GM19328 (cell line): Measurements from ENCODE around the gene B4GALT3.

Experiments used
- ATAC-seq: cut with Tn5 transposase; IDR thresholded peaks from one replicate; pipeline ENCODE4 v1.9.1; 2021; ENCODE audit warnings: mild to moderate bottlenecking, moderate library complexity; ENCODE audit not compliant: unreplicated experiment

The B4GALT3 gene

DNA sequence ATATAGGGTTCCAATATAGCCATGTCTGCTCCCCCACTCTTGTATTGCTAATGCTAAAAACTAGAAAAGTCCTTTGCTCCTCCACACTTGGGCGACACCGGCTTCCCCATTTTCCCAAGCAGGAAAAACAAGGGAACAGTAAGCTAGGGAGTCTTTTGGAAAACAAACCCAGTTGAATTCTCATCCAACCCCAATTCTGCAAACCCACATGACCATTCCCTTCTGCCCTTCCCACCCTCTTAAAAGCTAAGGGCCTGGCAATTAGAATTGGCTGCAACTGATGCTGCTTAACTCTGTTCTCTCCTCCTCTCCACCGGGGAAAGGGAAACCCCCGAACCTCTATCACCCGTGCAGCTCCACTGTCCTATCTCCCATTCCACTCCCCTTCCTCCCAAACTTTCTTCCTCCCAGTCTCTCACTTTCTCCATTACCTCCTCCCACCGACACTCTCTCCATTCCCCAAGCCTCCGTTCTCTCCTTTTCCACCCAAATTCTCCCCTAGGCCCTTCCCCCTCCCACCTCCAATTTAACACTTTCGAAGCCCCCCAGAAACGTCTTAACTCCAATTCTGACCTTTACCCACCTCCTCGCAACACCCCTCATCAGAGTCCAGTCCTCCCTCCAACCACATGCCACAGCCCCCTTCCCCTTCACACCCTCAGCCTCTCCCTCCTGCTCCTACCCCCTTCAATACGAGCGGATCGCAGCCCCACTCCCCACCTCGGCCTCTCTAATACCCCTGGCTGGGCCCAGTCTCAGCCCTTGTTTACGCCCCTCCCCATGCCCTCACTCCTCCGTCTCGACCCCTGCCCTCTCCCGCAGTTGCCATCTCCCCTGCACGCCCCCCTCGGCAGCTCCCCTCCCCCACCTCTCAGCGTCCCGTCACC is 45.5 kb downstream of the B4GALT3 start:
- no peak for ATAC-seq

DNA sequence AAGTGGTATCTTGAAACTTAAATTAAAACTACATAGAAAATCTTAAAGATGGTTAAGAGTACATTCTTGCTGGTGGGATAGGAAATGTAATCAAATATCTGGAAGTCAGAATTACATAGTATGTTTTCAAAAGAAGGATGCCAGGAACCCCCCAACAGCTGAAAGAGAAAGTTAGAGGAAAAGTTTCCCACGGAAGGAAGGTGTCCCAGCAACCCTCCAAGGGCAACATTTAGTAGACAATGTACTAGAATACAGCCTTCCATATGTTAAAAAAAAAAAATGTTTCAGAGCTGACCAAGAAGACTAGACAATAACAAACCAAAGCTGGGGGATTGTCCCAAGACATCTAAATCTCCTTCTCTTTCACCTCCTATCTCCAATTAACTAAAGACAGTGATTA is 47.0 kb downstream of the B4GALT3 start:
- no peak for ATAC-seq

DNA sequence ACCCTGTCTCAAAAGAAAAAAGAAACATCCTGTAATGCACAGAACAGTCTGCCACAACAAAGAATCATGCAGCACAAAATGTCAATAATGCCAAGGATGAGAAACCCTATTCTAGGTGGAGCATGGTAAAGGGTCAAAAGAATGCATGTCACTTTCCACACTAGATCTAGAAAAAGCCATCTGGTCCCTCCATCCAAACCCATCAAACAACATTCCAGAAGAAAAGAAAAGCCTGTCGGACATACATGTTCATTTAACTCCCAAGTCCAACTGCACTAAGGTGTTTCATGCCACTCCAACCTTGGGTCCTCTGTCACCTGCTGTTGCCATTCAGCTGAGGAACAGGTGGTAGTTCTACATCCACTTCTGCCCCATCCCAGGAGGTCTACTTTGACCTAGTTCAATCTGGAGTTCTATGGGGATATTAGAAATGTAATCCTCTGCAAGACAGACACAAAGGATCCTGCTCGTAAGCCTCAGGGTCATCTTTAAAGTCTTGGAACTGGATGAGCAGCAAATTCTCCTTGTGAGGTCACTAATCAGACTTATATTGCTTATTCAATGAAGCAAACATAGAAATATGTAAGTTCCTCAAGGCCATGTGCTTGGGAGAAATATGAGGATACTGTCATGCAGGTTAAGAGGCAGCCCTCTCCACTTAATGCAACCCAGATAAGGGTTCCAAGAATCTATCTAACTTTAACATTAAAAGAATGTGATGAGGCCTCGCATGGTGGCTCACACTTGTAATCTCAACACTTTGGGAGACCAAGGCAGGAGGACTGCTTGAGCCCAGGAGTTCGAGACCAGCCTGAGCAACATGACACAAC is 48.5 kb downstream of the B4GALT3 start:
- ATAC-seq = no peak

DNA sequence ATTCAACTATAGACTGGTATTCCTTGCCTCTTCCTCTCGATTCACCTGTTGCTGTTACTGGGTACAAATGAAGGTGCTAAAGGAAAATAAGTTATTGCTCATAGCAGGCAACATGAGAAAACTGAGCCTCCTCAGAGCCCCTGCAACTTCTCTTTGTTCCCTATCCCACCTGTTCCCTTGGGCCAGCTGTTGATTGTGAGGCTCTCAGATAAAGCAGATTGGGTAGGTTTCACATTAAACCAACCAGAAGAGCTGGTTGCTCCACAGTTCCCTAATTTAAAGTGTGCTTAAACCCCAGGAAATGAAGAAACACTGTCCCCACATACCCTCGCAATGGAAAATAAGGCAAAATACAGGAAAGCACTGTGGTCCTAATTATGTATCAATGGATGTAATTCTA is 49.7 kb downstream of the B4GALT3 start:
- ATAC-seq = no peak

GRCh38 chr1:161122967-161123366 is 54.3 kb downstream of the B4GALT3 start:
- ATAC-seq = no peak

DNA sequence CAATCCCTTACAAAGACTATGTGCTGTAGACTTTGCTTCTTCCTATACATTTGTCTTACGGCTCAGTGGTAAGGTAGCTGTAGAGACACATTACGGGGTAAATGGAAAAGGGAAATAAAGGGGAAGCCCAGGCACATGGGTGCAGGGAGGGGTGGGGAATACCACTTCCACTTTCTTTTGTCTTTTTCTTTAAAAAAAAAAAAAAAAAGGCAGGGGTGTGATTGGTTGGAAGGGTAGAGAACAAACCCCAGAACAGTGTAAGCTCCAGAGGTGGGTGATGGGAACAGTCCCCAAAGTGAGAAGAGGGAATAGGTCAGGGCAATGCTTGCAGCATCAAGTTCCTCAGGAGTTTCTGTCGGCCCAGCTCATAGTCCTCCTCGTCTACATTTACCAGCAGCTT is 55.5 kb downstream of the B4GALT3 start:
- no peak for ATAC-seq
